ENCODE data around the gene BTBD9. TPM values are rescaled to one million over a fixed set of nuclear protein-coding genes. Genes with fewer than 3 reads are reported as not detected.
A peak's percentile ranks its signal among the peaks of the same experiment; 100 is the strongest.

BTBD9 gene
- total RNA-seq, 1 donor from 2014 or later: 14.8 TPM

DNA sequence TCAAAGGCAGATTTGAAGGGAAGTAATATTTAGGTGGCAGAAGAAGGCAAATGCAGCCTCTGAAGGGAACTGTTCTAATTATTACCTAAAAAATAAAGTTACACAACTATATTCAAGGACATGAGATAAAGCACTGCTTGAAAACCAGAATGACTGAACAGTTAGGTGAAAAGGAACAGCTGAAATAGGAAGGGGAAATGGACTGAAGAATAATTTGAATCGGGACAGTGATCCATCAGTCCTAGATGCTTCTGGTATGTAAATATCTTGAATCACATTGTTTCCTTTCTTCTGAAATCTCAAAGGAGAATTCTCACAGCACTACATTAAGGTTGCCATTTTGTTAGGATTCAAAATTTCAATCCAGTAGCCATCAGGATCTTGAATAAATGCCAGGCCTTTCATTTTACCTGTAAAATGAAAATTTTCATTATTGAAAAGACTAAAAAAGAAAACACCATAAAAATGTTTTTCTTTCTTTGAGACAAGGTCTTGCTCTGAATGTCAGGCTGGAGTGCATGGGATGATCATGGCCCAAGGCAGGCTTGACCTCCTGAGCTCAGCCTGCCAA, 37.3 kb upstream of the BTBD9 start:
- Mint-ChIP-seq H3K4me3 (ENCODE audit: unreplicated experiment) (no peak overlapping the region), H3K27me3 (ENCODE audit: low read depth) (no peaks in the 10 kb centered on the region), H3K27ac (ENCODE audit: unreplicated experiment) (no peak overlapping the region), H3K9me3 (ENCODE audit: low read depth) (no peaks in the 10 kb centered on the region), H3K4me1 (ENCODE audit: low read depth) (no peaks in the 10 kb centered on the region), H3K36me3 (ENCODE audit: low read depth) (peaks cover 27% of the 10 kb centered on the region)
- no peak for DNase-seq (ENCODE audit: low spot score)
- no peak for TF ChIP-seq CTCF (IDR thresholded peaks at IDR 0.05)

- H3K36me3 Mint-ChIP-seq (ENCODE audit: low read depth): peaks cover 24% of the 10 kb centered on the region
- DNase-seq (ENCODE audit: low spot score): no peak
- H3K27ac Mint-ChIP-seq (ENCODE audit: unreplicated experiment): no peak overlapping the region
- no peaks in the 10 kb centered on the region for H3K4me1 Mint-ChIP-seq (ENCODE audit: low read depth)
- no peak for TF ChIP-seq CTCF (IDR thresholded peaks at IDR 0.05)
- no peak overlapping the region for H3K4me3 Mint-ChIP-seq (ENCODE audit: unreplicated experiment)
- no peaks in the 10 kb centered on the region for H3K9me3 Mint-ChIP-seq (ENCODE audit: low read depth)
- no peaks in the 10 kb centered on the region for H3K27me3 Mint-ChIP-seq (ENCODE audit: low read depth)
Observed at GRCh38 chr6:38676236-38676973, 36.7 kb upstream of the BTBD9 start.

GRCh38 chr6:38673397-38674165, 33.9 kb upstream of the BTBD9 start:
- Mint-ChIP-seq H3K4me1 (ENCODE audit: low read depth) (peaks cover 4% of the 10 kb centered on the region), H3K36me3 (ENCODE audit: low read depth) (peaks cover 19% of the 10 kb centered on the region), H3K4me3 (ENCODE audit: unreplicated experiment) (no peak overlapping the region), H3K9me3 (ENCODE audit: low read depth) (no peaks in the 10 kb centered on the region), H3K27ac (ENCODE audit: unreplicated experiment) (no peak overlapping the region), H3K27me3 (ENCODE audit: low read depth) (no peaks in the 10 kb centered on the region)
- TF ChIP-seq CTCF (IDR thresholded peaks at IDR 0.05): no peak
- DNase-seq (ENCODE audit: low spot score): no peak

GRCh38 chr6:38671885-38672467, 32.2 kb upstream of the BTBD9 start:
- Mint-ChIP-seq H3K27me3 (ENCODE audit: low read depth) (no peaks in the 10 kb centered on the region), H3K4me1 (ENCODE audit: low read depth) (peaks cover 4% of the 10 kb centered on the region), H3K27ac (ENCODE audit: unreplicated experiment) (no peak overlapping the region), H3K4me3 (ENCODE audit: unreplicated experiment) (no peak overlapping the region), H3K36me3 (ENCODE audit: low read depth) (peaks cover 15% of the 10 kb centered on the region), H3K9me3 (ENCODE audit: low read depth) (no peaks in the 10 kb centered on the region)
- TF ChIP-seq CTCF (IDR thresholded peaks at IDR 0.05): peak; percentile 87
- no peak for DNase-seq (ENCODE audit: low spot score)

Measured in chondrocyte (in vitro differentiated cells).